HG02588 (cell line): ENCODE measurements around the gene NTF3.

ENCODE experiments used
- ATAC-seq: cut with Tn5 transposase; IDR thresholded peaks from one replicate; pipeline ENCODE4 v1.9.1; 2021; ENCODE audit warnings: mild to moderate bottlenecking, moderate library complexity; ENCODE audit not compliant: unreplicated experiment

The NTF3 gene

GRCh38 chr12:5456030-5456429, 24.1 kb downstream of the NTF3 start:
- no peak for ATAC-seq

DNA sequence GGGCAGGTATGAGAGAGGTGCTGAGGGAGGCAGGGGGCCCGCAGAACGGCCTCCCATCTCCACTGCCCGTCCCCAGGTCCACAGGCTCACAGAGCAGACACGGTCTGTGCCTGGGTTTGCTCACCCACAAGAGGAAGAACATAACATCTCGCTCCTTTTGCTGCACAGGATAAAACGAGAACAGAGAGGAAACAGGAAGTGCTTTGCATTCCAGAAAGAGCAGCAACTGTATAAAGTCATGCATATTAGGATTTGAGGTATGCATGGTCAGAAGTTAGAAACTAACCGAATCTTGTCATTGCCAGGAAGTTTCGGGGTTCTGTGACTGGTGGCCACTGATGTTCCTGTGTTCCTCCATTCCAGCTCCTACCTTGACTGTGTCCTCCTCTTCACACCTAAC, 25.0 kb downstream of the NTF3 start:
- no peak for ATAC-seq

DNA sequence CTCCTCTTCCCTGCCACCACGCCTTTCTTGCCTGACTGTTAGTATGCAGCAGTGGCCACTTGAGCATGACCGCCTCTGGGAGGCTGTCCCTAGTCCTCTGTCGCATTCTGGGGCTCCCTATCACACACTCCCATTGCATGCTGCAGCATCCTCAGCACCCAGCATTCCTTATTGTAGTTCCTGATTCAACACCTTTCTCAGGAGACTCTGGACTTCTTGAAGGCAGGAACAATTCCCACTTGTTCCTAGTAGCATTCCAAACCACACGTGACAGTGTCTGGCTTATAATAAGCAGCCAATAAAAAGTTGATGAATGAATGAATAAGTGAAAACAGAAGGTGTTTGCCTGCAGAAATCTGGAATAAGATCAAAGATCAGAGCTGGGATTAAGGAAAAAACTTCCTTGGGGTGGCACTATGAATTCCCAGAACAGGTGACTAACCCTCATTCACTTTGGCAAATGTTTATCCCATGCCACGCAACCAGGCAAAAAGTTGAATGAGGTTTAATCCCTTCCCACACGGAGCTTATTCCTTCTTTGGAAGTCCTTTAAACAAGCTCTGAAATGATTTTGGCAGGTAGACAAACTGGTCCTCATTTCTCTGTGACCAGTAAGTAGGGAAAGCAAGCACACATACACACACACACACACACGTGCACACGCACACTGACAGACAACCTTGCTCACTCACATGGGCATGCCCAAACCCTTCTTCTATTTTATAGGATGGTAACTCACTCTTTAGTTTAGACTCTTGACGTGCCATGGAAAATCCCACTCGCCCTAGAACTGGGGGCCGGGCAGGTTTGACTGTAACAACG, 26.5 kb downstream of the NTF3 start:
- no peak for ATAC-seq

GRCh38 chr12:5459051-5459782, 27.3 kb downstream of the NTF3 start:
- no peak for ATAC-seq

GRCh38 chr12:5460817-5461216, 28.9 kb downstream of the NTF3 start:
- no peak for ATAC-seq

DNA sequence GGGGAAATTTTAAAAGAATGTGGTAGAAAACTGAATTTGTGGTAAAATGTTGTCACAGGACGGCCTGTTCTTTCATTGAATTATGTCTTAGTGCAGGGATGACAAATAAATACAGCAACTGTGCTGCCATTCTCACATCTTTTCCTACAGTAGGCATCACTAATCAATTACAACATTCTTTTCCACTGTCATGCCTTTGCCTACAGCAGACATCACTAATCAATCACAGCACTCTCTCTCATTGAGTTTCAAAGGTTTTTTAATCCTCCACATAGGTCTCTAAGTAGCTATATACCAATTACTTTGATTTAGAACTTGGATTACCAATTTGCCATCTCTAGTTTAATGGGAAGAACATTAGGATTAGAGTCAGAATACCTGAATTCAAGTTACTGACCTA, 30.1 kb downstream of the NTF3 start:
- ATAC-seq: no peak

GRCh38 chr12:5464096-5464495, 32.2 kb downstream of the NTF3 start:
- no peak for ATAC-seq

GRCh38 chr12:5465384-5465783, 33.5 kb downstream of the NTF3 start:
- ATAC-seq: no peak

GRCh38 chr12:5466521-5466960, 34.6 kb downstream of the NTF3 start:
- ATAC-seq: no peak

DNA sequence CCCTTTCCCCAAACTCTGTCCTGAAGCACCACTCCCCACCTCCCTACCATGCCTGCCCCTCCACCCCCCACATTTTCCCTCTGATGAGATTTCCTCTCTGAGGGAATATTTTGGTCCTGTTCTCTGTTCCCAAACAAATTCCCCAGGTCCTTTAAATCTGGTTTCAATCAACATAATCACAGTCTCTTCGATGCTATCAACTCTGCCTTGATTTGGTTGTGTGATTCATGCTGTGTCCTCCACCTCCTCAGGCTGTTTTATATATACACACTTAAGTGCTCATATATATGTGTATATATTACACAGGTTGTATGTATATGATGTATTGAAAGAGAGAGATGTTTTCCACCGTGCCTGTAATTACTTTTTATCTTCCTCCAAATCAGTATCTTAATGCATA, 36.0 kb downstream of the NTF3 start:
- ATAC-seq: no peak

DNA sequence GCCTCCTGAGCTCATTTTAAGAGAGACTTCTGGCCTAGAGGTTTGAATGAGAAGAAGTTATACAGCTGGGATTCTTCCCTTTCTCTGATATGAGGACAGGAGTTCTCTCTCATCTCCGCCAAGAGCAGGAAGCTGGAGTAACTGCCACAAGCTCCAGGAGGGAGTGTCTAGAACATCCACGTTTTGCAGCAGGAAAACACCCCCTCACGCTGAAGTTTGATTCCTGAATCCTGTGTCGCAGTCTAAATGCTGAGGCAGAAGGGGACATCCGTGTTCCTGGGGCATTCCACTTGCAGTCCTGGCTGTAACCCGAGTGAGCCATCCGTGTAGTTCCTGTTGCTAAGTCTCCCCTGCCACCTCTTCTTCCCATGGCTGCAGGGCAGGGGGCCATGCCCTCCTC, 38.3 kb downstream of the NTF3 start:
- no peak for ATAC-seq

GRCh38 chr12:5470703-5471102, 38.8 kb downstream of the NTF3 start:
- no peak for ATAC-seq

GRCh38 chr12:5473076-5473782, 41.3 kb downstream of the NTF3 start:
- no peak for ATAC-seq

- ATAC-seq: no peak
These were observed 41.8 kb downstream of the NTF3 start for GRCh38 chr12:5473783-5474116.

GRCh38 chr12:5476356-5476755, 44.4 kb downstream of the NTF3 start:
- no peak for ATAC-seq

DNA sequence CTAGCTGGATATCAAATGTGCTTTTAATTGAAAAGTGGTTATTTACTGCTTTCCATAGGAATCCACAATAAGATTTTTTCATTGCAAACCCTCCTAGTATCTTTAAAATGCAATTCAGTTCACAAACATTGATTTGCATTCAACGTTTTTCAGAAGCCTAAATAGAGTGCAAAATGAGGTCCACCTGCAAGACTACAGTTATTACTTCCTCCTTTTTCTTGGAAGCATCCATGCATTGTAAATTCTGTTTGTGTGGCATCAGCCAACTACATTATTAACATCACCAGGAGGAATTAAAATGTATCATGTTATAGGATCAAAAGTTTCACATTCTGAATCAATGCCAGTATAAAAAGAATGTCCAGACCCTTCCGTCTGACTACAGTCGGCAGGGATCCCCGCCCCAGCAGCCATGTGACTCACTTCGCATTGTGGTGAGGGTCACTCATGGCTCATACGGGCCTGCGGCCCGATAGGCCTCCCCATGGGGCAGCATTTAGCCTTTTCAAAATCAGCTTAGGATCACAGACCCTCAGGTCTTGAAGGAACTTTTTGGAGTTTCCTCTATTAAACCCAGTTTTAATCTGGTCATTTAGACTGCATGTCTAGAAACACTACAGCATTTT, 46.3 kb downstream of the NTF3 start:
- ATAC-seq: no peak

GRCh38 chr12:5479761-5480160, 47.9 kb downstream of the NTF3 start:
- no peak for ATAC-seq

DNA sequence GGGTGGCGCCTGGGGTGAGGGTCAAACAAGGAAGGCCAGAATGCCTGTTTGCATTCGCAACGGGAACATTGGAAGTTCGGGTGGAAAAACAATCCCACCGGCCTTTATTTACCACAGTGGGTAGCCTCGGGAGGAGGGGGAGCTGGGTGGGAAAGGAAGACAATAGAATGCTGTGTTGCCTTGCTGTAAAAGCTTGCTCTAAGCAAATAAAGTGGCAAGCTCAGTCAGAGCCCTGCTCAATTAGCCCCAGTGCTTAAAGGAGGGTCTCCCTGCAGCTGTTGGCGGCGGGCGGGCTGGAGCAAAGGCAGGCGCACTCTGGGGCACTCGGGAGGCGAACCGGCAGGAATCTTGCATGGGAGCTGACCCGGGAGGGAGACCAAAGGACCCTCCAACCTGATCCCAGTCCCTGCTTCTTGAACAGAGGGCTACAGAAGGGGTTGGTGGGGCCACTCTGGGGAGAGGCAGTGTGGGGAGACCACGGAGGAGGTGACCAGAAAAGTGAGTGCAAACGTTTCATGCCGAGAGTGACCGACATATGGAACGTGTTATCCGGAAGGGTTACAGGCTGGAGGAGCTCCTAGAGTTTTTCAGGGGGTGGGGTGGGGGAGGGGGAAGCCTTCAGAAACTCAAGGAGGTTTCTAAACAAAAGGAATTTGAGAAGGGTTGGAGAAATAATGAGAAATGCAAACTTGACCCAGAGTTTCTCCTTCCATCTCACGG, 48.5 kb downstream of the NTF3 start:
- no peak for ATAC-seq

DNA sequence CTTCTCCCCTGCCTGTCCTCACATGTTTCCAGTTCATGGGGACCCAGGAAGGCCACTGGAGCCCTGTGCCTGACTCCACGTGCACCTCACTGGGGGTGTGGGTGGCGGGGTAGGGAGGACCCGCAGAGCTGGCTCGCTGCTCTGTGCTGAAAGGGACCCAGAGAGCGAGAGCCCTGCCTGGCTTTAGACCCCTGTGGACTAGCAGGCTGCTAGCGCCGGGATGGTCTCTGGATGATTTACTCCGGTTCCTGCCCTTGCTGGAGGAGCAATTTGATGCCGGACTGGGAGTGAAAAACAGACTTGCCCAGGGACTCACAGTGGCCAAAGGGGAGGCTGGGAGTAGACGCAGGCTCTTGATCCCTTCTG, 49.0 kb downstream of the NTF3 start:
- ATAC-seq: no peak

GRCh38 chr12:5481645-5482044, 49.7 kb downstream of the NTF3 start:
- no peak for ATAC-seq

GRCh38 chr12:5484426-5484825, 52.5 kb downstream of the NTF3 start:
- no peak for ATAC-seq
